GM12864 (cell line): ENCODE data around the gene STOM.

Experiments
- DNase-seq: peaks from one replicate; pipeline ENCODE4 v3.0.0-alpha.2; 2011; ENCODE audit warnings: low read depth
- H3K4me3 ChIP-seq: 2 replicates; pipeline ENCODE4 v1.5.1; 2011; ENCODE audit warnings: mild to moderate bottlenecking, low read depth, low read length, control low read depth
- CTCF ChIP-seq: IDR thresholded peaks from 2 replicates; pipeline ENCODE4 v1.5.1; 2011; ENCODE audit warnings: low read depth, mild to moderate bottlenecking, moderate library complexity, low read length, control low read depth, inconsistent platforms; ENCODE audit errors: missing control alignments

Gene STOM

DNA sequence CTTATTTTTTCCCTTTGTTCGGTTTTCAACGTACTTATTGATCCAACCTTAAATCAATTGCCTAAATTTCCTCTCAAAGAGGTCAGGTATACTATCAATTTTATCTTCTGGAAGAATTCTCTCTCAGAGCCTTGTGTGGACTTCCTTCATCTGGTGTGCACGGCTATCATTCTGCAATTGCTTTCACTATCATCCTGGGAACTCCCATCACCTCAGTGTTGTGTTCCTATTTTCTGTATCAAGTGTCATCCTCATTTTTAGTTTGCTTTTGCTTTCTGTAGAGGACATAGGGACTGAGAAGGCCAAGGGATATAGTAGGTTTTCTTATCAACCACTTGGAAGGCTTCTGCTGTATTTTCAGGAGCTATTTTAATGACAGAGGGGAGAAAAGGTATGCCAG is 11.3 kb downstream of the STOM start:
- no peak for DNase-seq

GRCh38 chr9:121357011-121357410 is 13.0 kb downstream of the STOM start:
- no peak for TF ChIP-seq CTCF
- H3K4me3 ChIP-seq, result no peak overlapping the region
- no peak for DNase-seq

More for the DNA sequence above, 11.3 kb downstream of the STOM start:
- TF ChIP-seq CTCF, result no peak
- H3K4me3 ChIP-seq, result no peak overlapping the region

GRCh38 chr9:121354762-121355161 is 15.3 kb downstream of the STOM start:
- no peak for DNase-seq
- TF ChIP-seq CTCF, result no peak
- no peak overlapping the region for H3K4me3 ChIP-seq

GRCh38 chr9:121354141-121354540 is 15.9 kb downstream of the STOM start:
- DNase-seq, result no peak
- TF ChIP-seq CTCF, result no peak
- no peak overlapping the region for H3K4me3 ChIP-seq

DNA sequence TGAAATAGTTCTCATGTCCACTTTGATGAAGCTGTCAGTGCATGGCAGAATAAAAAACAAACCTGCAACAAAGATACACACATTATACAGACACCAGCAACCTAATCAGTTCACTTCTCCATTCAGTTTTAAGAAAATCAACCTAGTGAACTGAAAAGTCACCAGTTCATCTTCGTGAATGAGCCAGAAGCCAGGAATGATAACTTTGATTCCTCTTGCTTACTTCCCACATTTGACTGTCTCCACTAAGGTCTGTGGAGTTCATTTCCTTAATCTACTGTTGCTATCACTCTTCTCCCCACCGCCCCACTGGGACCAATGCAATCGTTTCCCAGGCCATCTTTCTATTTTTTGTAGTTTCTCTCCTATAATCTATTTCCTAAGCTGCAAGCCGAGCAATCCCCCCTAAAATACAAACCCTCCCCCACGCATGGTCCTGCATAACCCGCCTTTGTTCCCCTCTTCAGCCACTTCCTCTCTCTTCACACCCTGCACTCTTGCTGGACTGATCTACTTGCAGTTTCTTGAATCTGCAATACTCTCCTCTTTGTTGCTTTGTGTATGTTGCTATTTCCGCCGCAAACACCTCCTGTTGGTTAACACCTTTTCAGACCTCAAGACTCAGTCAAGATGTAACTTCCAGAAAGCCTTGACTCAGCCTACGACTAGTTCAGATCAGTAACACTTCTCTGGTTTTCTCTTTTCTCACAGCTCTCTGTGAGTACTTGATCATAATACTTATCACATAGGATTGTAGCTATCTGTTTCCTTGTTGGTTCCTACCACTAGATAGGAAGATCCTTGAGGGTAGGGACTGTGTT is 16.6 kb downstream of the STOM start:
- H3K4me3 ChIP-seq, result no peak overlapping the region
- DNase-seq, result no peak
- TF ChIP-seq CTCF, result no peak

GRCh38 chr9:121350993-121351561 is 19.0 kb downstream of the STOM start:
- no peak for TF ChIP-seq CTCF
- no peak overlapping the region for H3K4me3 ChIP-seq
- no peak for DNase-seq

- no peak overlapping the region for H3K4me3 ChIP-seq
- TF ChIP-seq CTCF, result no peak
- no peak for DNase-seq
Measured at GRCh38 chr9:121350036-121350435, 20.0 kb downstream of the STOM start.
